Thyroid gland (tissue), 4 donors: Measurements from ENCODE around the gene MRPL46.

Experiments
- POLR2A ChIP-seq, 2 donors: fragments of 450-650 bp; IDR thresholded peaks; one replicate each; pipeline ENCODE4 v1.6.1; 2017; ENCODE audit warnings: antibody characterized with exemption in 2 of 2, mild to moderate bottlenecking in 2 of 2, moderate library complexity in 1 of 2
- TF ChIP-seq, protein P1 (sequence below), 6 experiments: fragments of 200-600 bp in 3 of 6; fragments of 450-650 bp in 3 of 6; sonication (generic) in 3 of 6; IDR thresholded peaks; one replicate each; pipeline ENCODE4 v1.5.1; 2016 to 2019; ENCODE audit warnings: antibody characterized with exemption in 6 of 6, mild to moderate bottlenecking in 2 of 6, inconsistent platforms in 1 of 6, moderate library complexity in 1 of 6

- TF ChIP-seq POLR2A (IDR thresholded peaks at IDR 0.05) = no peak
- TF ChIP-seq, protein P1, sequence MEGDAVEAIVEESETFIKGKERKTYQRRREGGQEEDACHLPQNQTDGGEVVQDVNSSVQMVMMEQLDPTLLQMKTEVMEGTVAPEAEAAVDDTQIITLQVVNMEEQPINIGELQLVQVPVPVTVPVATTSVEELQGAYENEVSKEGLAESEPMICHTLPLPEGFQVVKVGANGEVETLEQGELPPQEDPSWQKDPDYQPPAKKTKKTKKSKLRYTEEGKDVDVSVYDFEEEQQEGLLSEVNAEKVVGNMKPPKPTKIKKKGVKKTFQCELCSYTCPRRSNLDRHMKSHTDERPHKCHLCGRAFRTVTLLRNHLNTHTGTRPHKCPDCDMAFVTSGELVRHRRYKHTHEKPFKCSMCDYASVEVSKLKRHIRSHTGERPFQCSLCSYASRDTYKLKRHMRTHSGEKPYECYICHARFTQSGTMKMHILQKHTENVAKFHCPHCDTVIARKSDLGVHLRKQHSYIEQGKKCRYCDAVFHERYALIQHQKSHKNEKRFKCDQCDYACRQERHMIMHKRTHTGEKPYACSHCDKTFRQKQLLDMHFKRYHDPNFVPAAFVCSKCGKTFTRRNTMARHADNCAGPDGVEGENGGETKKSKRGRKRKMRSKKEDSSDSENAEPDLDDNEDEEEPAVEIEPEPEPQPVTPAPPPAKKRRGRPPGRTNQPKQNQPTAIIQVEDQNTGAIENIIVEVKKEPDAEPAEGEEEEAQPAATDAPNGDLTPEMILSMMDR (IDR thresholded peaks at IDR 0.05) = no peak
These were observed 26.7 kb upstream of the MRPL46 start for GRCh38 chr15:88493844-88494243.
